Panc1 (cell line): ENCODE measurements around the gene TNIK. TPM values are rescaled to one million over a fixed set of nuclear protein-coding genes. Genes with fewer than 3 reads are reported as not detected.

Experiments used
- ATAC-seq: fragments of 200-7000 bp; cut with Tn5 transposase; 2 replicates; pipeline ENCODE4 v1.9.1; 2020; ENCODE audit warnings: mild to moderate bottlenecking, moderate library complexity
- BruUV-seq: library from RNA; stranded (reverse); fragments of 400-500 nt; replicated peaks from 2 replicates; lab custom pipeline; 2021; lab: Mats Ljungman, UMichigan
- CTCF ChIA-PET: fragments of 300-600 bp; sonication (Branson Sonifier 250); formaldehyde crosslinking; loops from one replicate; lab custom pipeline; 2022; ENCODE audit warnings: antibody characterized with exemption; lab: Charles Lee
- POLR2A ChIA-PET: fragments of 300-600 bp; sonication (Branson Sonifier 250); formaldehyde crosslinking; loops from one replicate; lab custom pipeline; 2022; ENCODE audit warnings: antibody characterized with exemption; lab: Charles Lee
- DNase-seq: peaks from one replicate; pipeline ENCODE4 v3.0.0-alpha.2; 2010; ENCODE audit warnings: low read depth, low spot score
- H3K27ac ChIP-seq: 2 replicates; pipeline ENCODE4 v1.5.1; 2011; ENCODE audit warnings: mild to moderate bottlenecking, low read length, inconsistent platforms
- H3K27me3 ChIP-seq: fragments of 200-500 bp; sonication (Bioruptor generic); 2 replicates; pipeline ENCODE4 v1.6.0; 2014; ENCODE audit warnings: low read length, inconsistent platforms; ENCODE audit not compliant: control insufficient read depth, insufficient read depth
- H3K36me3 ChIP-seq: fragments of 200-500 bp; sonication (Bioruptor generic); 2 replicates; pipeline ENCODE4 v1.5.1; 2014; ENCODE audit warnings: inconsistent platforms, mild to moderate bottlenecking, low read length, moderate library complexity; ENCODE audit not compliant: control insufficient read depth, insufficient read depth
- H3K4me1 ChIP-seq: 2 replicates; pipeline ENCODE4 v1.5.1; 2011; ENCODE audit warnings: inconsistent platforms, mild to moderate bottlenecking, low read length, moderate library complexity; ENCODE audit not compliant: control insufficient read depth, insufficient read depth
- H3K4me3 ChIP-seq, 2 experiments: 2 replicates each; pipeline ENCODE4 v1.5.1; 2011 to 2012; ENCODE audit warnings: low read depth in 2 of 2, low read length in 2 of 2, mild to moderate bottlenecking in 2 of 2, inconsistent platforms in 1 of 2, moderate library complexity in 1 of 2
- H3K9me3 ChIP-seq: fragments of 200-500 bp; sonication (Bioruptor generic); 2 replicates; pipeline ENCODE4 v1.5.1; 2014; ENCODE audit warnings: low read depth, mild to moderate bottlenecking, inconsistent platforms, low read length, moderate library complexity; ENCODE audit not compliant: control insufficient read depth, insufficient read depth
- CTCF ChIP-seq: fragments of 450-650 bp; IDR thresholded peaks from 2 replicates; pipeline ENCODE4 v1.5.1; 2017; ENCODE audit warnings: mild to moderate bottlenecking
- POLR2AphosphoS5 ChIP-seq: IDR thresholded peaks from 2 replicates; pipeline ENCODE4 v1.6.1; 2012; ENCODE audit warnings: mild to moderate bottlenecking, low read depth, low read length, moderate library complexity
- REST ChIP-seq, 2 experiments: IDR thresholded peaks; 2 replicates each; pipeline ENCODE4 v1.6.1; 2011 to 2012; ENCODE audit warnings: low read depth in 2 of 2, control low read depth in 1 of 2, low read length in 1 of 2, mild to moderate bottlenecking in 1 of 2, moderate library complexity in 1 of 2; ENCODE audit not compliant: insufficient read depth in 1 of 2
- SIN3A ChIP-seq: IDR thresholded peaks from 2 replicates; pipeline ENCODE4 v1.6.1; 2012; ENCODE audit warnings: low read depth, mild to moderate bottlenecking, low read length, moderate library complexity, borderline replicate concordance; ENCODE audit not compliant: insufficient read depth
- TCF7L2 ChIP-seq: IDR thresholded peaks from 2 replicates; pipeline ENCODE4 v1.6.1; 2011; ENCODE audit warnings: mild to moderate bottlenecking, low read depth, low read length, inconsistent platforms
- in situ Hi-C: cut with HindIII; loops from 2 replicates; pipeline ENCODE4 v1.10.0; 2016; ENCODE audit warnings: low sequenced_read_pairs, low pct_unique_long_range_greater_than_20kb
- intact Hi-C: fragments of 100-400 bp; cut with micrococcal nuclease; formaldehyde crosslinking; loops from one replicate; pipeline ENCODE4 v1.10.0; 2022; ENCODE audit not compliant: unreplicated experiment
- total RNA-seq: library from RNA; stranded (reverse); gene quantifications from one replicate; pipeline ENCODE4 v1.2.1, GENCODE V29; 2021; ENCODE audit not compliant: unreplicated experiment

Gene TNIK
- total RNA-seq, 1 experiment from 2014 or later, result 1.9 TPM

GRCh38 chr3:171126478-171127209 is 333.6 kb downstream of the TNIK start:
- Histone ChIP-seq H3K4me3 (no peak overlapping the region), H3K36me3 (no peaks in the 10 kb centered on the region), H3K9me3 (no peaks in the 10 kb centered on the region), H3K27me3 (no peaks in the 10 kb centered on the region), H3K4me1 (no peaks in the 10 kb centered on the region), H3K27ac (no peak overlapping the region)
- no peak for TF ChIP-seq CTCF
- TF ChIP-seq REST (IDR thresholded peaks at IDR 0.05; ENCODE audit: insufficient read depth in 1 of 2, low read depth in 2 of 2, low read length in 1 of 2), result no peak
- TF ChIP-seq POLR2AphosphoS5, result no peak
- TF ChIP-seq TCF7L2, result no peak
- TF ChIP-seq SIN3A, result no peak
- in situ Hi-C loops (no loop called here), intact Hi-C loops (no loop called here)
- BruUV-seq, result no TSS peak
- DNase-seq, result no peak
- ChIA-PET POLR2A (no interaction called here), CTCF (no interaction called here)
- no peak for ATAC-seq

GRCh38 chr3:171125010-171125409 is 335.2 kb downstream of the TNIK start:
- H3K4me1 ChIP-seq, result no peaks in the 10 kb centered on the region
- DNase-seq, result no peak
- TF ChIP-seq SIN3A, result no peak
- TF ChIP-seq TCF7L2, result no peak
- no peak for TF ChIP-seq POLR2AphosphoS5
- no peak for TF ChIP-seq CTCF
- no peak for TF ChIP-seq REST (IDR thresholded peaks at IDR 0.05; ENCODE audit: insufficient read depth in 1 of 2, low read depth in 2 of 2, low read length in 1 of 2)
- no peaks in the 10 kb centered on the region for H3K36me3 ChIP-seq
- no TSS peak for BruUV-seq
- intact Hi-C loops (no loop called here), in situ Hi-C loops (no loop called here)
- no peaks in the 10 kb centered on the region for H3K9me3 ChIP-seq
- H3K27ac ChIP-seq, result no peak overlapping the region
- no peak overlapping the region for H3K4me3 ChIP-seq
- CTCF ChIA-PET, result no interaction called here
- ATAC-seq, result no peak
- POLR2A ChIA-PET, result no interaction called here
- no peaks in the 10 kb centered on the region for H3K27me3 ChIP-seq
